ENCODE measurements around the gene TSPAN18.

GRCh38 chr11:44852952-44853351, 126.2 kb downstream of the TSPAN18 start:
- no peak for TF ChIP-seq CTCF (IDR thresholded peaks at IDR 0.05)
- no peak for TF ChIP-seq POLR2A (IDR thresholded peaks at IDR 0.05)
